GM21381 (cell line): Measurements from ENCODE around the gene ZNF567.
"Not testable (repeated sequence)": the region's sequence is repeated elsewhere in the genome, so short reads cannot be mapped to it uniquely, and the experiment has no call there.

Source experiments
- ATAC-seq: cut with Tn5 transposase; IDR thresholded peaks from one replicate; pipeline ENCODE4 v1.9.1; 2021; ENCODE audit warnings: mild to moderate bottlenecking, moderate library complexity; ENCODE audit not compliant: unreplicated experiment

ZNF567 gene

DNA sequence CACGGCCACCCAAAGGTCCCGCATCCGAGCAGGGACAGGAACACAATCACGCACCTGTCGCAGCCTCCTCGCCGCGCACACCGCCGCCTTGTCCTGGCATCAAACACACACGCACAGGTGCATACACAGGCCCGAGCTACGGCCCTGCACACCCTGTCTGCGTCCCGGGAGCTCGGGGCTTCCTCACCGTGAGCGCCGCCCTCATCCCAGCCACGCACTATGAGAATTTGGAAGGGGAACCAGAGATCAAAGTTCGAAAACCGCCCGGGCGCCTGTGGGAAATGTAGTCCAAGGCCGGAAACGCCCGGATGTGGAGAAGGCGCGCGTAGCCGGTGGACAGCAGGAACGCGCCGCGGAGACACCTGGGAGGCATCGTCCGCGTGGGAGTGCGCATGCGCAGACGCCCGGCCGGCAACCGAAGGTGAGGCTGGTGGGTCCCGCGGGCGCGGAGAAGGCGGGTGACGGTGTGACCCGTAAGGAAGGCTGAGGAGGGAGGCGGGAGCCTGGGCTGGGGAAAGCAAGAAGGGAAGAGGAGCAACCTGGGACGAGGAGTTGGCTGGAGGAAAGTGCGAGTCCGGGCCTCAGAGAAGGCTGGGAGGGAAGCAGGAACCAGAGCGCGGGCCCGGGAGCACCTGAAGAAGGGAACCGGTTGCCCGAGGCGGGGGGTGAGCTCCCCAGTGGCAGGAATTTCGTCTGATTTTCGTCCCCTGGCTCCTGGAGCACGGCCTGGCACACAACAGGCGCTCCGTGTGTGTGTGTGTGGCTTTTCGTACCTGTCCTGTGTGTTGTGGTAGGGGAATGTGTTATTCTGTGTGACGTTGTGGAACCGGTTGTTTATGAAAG, at the start of gene ZNF567:
TSS of gene ZNF567 (plus strand) at position 399 of the 843 bp plus-strand sequence. CDS start 7,256 bp downstream, outside the sequence.
- peak; percentile 88 for ATAC-seq

- no peak for ATAC-seq
Observed at GRCh38 chr19:36638862-36639510, 48.4 kb upstream of the ZNF567 start.

- ATAC-seq, result no peak
Observed at GRCh38 chr19:36646746-36647145, 40.7 kb upstream of the ZNF567 start.

- no peak for ATAC-seq
Observed at GRCh38 chr19:36652958-36653357, 34.5 kb upstream of the ZNF567 start.

DNA sequence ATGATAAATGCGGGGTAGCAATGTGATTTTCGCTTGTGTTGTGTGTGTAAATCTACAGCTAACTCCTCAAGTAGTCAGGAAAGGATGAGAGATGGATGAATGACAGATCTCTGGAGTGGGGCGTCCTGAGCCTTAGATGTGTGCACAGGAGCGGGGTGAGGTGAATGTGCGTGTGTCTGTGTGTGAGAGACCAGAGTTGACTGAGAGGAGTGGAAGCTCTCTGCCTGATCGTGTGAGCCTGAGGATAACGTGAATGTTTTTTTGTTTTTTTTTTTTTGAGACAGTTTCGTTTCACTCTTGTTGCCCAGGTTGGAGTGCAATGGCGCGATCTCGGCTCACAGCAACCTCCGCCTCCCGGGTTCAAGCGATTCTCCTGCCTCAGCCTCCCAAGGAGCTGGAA, 21.6 kb upstream of the ZNF567 start:
- no peak for ATAC-seq

DNA sequence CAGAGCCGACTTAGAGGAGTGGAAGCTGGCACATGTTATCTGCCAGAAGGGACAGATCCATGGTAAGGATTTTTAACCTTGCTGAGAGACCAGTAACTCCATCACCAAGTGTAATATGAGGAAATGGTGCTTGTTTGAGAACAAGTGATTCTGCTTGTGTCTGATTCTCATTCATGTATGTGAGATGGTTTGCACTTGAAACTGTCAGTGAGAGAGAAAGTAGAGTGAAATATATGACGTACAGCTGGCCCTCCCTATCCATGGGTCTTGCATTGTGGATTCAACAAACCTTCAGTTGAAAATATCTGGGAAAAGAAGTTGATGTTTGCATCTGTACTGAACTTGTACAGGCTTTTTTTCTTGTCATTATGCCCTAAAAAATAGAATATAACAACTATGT, 18.8 kb upstream of the ZNF567 start:
- ATAC-seq, result no peak

- no peak for ATAC-seq
Observed at GRCh38 chr19:36672368-36672767, 15.0 kb upstream of the ZNF567 start.

DNA sequence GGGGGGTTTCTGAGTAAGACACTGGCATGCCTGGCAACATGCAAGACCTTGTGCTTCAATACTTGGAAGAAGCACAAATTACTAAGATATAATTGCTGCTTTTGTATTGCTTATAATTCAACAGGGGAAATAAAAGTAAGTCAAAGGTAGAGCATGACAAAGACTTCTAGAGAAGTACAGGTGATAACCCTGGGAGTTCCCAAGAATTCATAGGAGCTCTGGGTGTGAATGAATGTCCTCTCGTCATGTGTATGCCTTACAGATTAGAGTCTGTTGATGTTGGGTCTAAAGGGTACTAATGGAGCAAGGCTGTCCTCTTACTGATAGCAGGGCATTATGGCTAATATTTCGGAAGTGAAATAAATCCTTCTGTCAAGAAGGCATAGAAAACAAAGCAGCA, 13.2 kb upstream of the ZNF567 start:
- no peak for ATAC-seq

DNA sequence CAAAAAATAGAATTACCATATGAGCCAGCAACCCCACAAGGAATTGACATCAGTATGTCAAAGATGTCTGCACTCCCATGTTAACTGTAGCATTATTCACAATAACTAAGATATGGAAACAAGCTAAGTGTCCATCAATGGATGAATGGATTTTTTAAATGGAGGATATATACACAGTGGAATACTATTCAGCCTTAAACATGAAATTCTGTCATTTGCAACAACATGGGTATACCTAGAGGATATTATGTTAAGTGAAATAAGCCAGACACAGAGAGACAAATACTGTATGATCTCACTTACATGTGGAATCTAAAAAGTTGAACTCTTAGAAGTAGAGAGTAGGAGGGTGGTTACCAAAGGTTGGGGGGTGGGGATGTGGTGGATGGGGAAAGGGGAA, 8.0 kb upstream of the ZNF567 start:
- ATAC-seq, result no peak

GRCh38 chr19:36685835-36686234, 1.6 kb upstream of the ZNF567 start:
- ATAC-seq, result no peak

DNA sequence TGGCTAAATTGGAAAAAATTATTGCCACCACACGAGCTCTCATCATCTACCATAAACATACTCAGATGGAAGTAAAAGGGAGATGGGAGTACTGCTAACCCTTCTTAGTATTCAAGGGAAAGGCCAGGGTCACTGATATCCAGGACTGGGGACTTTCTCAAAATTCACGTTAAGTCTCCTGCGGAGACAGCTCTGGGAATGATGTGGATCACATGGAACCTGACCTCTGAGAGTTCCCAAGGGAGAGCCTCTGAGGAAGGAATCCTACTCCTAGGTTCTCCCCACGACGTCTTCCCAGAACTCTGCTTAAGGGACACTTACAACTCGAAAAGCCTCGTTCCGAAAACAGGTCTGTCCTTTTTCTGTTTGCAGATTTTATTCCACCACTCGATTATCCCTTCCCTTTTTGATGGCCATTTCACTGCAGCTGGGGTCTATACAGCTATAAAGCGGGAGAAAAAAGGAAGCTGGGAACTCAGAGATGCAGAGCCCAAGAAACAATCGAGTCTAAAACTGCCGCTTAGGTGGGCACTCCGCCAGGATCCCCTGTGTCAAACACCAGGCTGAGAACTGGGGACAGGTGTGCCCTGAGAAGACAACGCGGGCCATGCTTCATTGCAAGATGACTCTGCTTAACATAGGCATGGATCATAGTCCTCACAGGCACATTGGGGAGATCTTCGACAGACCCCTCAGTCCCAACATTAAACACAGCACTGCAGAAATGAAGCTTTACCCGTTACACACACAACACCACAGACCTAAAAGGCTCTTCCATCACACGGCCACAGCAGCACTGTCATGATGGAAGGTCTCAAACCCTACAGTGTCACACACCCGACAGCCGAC, 823 bp upstream of the ZNF567 start:
- no peak for ATAC-seq

- no peak for ATAC-seq
Observed at GRCh38 chr19:36688058-36688457, 646 bp downstream of the ZNF567 start.

GRCh38 chr19:36707134-36707533, 19.7 kb downstream of the ZNF567 start:
- no peak for ATAC-seq

DNA sequence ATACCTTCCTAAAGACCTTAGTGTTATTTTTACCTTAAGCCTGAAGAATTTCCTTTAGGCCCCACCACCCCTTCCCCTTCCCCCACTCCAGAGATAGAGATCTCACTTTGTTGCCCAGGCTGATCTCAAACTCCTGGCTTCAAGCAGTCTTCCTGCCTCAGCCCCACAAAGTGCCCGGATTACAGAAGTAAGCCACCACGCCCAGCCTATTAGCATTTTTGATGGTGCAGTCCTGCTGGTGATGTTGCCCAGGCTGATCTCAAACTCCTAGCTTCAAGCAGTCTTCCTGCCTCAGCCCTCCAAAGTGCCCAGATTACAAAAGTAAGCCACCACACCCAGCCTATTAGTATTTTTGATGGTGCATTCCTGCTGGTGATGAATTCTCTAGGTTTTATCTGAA, 22.0 kb downstream of the ZNF567 start:
- no peak for ATAC-seq

DNA sequence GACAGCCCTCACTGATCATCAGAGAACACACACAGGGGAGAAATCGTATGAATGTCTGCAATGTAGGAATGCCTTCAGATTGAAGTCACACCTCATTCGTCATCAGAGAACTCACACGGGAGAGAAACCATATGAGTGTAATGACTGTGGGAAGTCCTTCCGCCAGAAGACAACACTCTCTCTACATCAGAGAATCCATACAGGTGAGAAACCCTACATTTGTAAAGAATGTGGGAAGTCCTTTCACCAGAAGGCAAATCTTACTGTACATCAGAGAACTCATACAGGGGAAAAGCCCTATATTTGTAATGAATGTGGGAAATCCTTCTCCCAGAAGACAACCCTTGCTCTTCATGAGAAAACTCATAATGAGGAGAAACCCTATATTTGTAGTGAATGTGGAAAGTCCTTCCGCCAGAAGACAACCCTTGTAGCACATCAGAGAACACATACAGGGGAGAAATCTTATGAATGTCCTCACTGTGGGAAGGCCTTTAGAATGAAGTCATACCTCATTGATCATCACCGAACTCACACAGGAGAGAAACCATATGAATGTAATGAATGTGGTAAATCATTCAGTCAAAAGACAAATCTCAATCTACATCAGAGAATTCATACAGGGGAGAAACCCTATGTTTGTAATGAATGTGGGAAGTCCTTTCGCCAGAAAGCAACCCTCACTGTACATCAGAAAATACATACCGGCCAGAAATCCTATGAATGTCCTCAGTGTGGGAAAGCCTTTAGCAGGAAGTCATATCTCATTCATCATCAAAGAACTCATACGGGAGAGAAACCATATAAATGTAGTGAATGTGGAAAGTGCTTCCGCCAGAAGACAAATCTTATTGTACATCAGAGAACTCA, 32.5 kb downstream of the ZNF567 start:
- no peak for ATAC-seq

- not testable (repeated sequence) for ATAC-seq
Observed at GRCh38 chr19:36736166-36736565, 48.8 kb downstream of the ZNF567 start.

DNA sequence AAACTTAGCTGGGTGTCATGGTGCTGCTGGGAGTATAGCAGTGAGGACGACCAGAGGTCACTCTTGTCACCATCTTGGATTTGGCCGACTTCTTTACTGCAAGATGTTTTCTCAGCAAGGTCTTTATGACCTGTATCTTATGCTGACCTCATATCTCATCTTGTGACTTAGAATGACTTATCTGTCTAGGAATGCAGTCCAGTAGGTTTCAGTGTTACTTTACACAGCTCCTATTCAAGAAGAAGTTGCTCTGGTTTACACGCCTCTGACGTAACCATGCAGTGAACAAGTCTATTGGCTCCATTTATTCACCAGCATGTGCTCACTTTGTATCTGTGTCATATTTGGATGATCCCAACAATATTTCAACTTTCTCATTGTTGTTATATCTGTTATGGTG, 58.5 kb downstream of the ZNF567 start:
- ATAC-seq, result no peak

- no peak for ATAC-seq
Observed at GRCh38 chr19:36747750-36748149, 60.3 kb downstream of the ZNF567 start.

DNA sequence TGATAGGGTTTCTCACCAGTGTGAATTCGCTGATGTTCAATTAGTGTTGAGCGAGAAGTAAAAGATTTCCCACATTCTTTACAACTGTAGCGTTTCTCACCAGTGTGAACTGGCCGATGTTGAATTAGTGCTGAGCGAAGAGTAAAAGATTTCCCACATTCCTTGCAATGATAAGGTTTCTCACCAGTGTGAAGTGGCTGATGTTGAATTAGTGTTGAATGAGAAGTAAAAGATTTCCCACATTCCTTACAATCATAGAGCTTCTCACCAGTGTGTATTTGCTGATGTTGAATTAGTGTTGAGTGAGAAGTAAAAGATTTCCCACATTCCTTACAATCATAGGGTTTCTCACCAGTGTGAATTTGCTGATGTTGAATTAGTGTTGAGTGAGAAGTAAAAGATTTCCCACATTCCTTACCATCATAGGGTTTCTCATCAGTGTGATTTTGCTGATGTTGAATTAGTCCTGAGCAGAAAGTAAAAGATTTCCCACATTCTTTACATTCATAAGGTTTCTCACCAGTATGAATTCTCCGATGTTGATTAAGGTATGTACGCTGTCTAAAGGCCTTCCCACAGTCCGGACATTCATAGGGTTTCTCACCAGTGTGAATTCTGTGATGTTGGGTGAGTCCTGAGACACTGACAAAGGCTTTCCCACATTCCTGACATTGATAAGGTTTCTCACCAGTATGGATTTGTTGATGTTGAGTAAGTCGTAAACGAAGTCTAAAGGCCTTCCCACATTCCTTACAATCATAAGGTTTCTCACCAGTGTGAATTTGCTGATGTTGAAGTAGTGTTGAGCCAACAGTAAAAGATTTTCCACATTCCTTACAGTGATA, 61.2 kb downstream of the ZNF567 start:
- ATAC-seq, result no peak

DNA sequence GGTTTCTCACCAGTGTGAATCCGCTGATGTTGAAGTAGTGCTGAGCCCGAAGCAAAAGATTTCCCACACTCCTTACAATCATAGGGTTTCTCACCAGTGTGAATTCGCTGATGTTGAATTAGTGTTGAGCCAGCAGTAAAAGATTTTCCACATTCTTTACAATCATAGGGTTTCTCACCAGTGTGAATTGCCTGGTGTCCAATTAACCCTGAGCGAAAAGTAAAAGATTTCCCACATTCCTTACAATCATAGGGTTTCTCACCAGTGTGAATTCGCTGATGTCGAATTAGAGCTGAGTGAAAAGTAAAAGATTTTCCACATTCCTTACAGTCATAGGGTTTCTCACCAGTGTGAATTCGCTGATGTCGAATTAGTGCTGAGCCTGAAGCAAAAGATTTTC, 62.2 kb downstream of the ZNF567 start:
- not testable (repeated sequence) for ATAC-seq
